ENCODE data around the gene SMG1.
A peak's percentile ranks its signal among the peaks of the same experiment; 100 is the strongest.
"Not testable (repeated sequence)": the region's sequence is repeated elsewhere in the genome, so short reads cannot be mapped to it uniquely, and the experiment has no call there.

SMG1 gene

DNA sequence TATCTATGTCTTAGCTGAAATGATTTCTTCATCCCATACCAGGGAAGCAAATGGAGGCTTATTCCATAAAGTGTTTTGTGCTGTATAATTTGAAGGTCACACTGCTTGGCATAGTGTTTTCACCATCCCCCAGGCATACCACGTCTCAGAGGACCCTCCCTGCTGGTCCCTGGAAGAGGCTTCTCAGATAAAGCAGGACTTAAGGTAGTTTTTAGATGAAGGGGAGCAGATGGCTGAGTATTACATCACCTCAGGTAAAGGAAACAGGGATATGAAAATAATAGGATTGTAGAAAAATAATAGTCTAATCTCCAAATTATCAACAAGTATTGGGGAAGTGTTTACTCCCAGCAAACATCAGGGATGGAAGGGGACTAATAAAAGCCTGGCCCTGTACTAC lies 7.3 kb upstream of the SMG1 start:
- DNase-seq (ENCODE audit: low read depth in 2 of 2) = no peak

DNA sequence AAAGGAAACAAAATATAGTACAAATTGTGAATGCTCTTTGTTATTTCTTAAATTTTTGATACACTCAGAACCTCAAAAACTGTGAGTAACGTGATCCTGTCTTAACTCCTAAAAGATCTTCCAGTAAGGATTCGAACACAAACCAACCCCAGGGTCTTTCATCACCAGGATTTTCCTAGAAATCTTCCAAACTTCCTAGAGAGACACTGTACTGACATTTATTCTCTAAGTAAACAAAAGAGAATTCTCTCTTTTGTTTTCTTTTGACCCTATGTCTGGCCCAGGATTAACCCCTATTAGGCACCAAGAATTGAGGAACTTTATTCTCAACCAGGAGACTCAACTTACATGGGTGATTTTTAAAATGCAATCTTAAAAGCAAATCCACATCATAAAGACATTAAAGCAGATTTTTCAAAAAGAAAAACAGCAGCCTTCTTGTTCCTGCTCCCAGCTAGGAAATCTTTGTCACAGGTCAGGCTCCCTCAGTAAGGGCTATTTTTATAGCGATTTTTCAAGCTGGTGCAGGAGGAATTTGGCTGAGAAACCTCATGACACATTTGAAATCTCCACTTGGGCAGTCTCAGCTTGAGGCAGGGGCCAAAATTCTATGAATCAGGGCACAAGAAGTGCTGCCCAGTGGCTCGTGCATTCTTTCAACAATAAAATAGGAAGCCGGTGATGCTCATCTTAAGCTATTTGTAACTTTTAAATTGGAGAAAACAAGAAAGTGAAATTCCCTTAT lies 6.2 kb upstream of the SMG1 start:
- no peak for DNase-seq (ENCODE audit: low read depth in 2 of 2)

- no peak for DNase-seq (ENCODE audit: low read depth in 2 of 2)
These were observed 5.5 kb upstream of the SMG1 start for GRCh38 chr16:18931756-18932155.

DNA sequence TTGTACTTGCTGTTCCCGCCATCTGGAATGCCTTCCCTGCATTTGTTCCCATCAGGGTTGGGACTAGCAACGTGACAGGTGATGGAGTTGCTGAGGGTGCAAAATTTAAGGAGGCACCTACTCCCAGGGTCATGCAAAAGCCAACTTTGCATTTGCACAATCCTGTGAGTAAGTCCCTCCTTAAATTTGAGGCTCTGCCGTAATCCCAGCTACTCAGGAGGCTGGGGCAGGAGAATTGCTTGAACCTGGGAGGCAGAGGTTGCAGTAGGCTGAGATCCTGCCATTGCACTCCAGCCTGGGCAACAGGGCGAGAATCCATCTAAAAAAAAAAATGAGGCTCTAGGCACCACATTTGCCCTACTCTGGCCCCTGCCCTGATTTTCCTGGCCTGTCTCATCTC lies 3.9 kb upstream of the SMG1 start:
- DNase-seq (ENCODE audit: low read depth in 2 of 2) = not testable (repeated sequence)

- DNase-seq (ENCODE audit: low read depth in 2 of 2) = not testable (repeated sequence)
These were observed 1.9 kb upstream of the SMG1 start for GRCh38 chr16:18928073-18928472.

DNA sequence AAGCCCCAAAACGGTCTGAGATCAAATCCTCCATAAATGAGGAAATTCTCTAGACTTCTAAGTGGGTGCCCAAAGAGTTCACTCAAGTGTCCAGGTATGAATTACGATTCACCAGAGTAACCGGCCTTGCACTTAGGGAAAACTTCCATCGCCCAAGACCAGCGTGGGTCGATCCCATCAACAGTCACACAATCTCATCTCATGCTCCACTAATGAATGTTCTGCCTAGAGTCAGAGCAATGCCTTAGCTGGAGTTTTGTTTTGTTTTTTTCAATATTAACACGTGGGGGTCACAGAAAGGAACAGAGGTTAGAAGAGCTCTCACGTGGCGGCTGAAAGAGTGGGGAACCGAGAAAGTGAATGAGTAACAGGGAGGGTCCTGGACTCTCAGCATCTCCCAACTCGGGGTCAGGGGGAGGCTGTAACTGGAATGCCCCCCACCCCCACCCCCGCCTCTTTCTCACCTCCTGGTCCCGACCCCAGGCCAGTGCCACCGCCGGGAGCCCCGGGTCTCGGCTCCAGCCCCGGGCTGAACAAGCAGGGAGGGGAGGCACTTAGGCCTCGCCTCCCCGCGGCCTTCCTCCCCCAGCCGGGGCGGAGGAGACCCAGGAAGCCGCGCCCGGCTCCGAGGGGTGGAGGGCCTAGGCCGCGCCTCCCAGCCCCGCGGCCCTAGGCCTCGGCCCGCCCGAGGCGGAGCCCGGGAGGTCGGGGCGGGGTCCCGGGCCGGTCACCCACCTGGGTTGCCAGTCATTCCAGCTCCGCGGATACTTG lies 808 bp downstream of the SMG1 start:
- peak; percentile 12 to 27 for DNase-seq (ENCODE audit: low read depth in 2 of 2)

GRCh38 chr16:18923935-18924334 lies 2.3 kb downstream of the SMG1 start:
- not testable (repeated sequence) for DNase-seq (ENCODE audit: low read depth in 2 of 2)

- not testable (repeated sequence) for DNase-seq (ENCODE audit: low read depth in 2 of 2)
These were observed 3.1 kb downstream of the SMG1 start for GRCh38 chr16:18923124-18923523.

DNA sequence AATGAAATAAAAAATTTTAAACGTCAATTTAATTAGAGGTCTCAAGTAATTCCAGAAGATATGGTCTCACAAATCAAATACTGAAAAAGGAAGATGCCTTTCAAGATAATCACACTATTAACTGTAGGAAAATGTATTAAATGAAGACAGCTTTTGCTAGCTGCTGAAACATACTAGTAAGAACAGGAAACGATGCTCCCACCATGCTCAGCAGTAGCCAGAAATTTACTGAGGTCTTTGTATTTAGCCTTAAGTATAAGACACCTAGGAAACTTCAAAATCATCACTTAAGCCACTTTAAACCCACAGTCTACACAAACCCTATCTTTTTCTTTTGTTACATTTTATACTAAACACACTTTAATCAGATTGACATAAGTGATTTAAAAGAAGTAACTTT lies 16.6 kb downstream of the SMG1 start:
- DNase-seq (ENCODE audit: low read depth in 2 of 2) = not testable (repeated sequence)

DNA sequence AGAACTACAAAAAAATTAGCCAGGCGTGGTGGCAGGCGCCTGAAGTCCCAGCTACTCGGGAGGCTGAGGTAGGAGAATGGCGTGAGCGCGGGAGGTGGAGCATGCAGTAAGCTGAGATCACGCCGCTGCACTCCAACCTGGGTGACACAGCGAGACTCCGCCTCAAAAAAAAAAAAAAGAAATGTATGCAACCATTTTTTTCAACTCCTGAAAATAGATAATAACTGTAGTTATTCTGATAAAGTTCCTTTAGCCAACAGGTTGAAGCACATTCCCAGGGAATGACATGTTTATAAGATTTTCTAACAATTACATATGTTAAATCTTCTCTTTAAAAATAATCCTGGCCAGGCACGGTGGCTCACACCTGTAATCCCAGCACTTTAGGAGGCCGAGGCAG lies 17.5 kb downstream of the SMG1 start:
- DNase-seq (ENCODE audit: low read depth in 2 of 2) = not testable (repeated sequence)

DNA sequence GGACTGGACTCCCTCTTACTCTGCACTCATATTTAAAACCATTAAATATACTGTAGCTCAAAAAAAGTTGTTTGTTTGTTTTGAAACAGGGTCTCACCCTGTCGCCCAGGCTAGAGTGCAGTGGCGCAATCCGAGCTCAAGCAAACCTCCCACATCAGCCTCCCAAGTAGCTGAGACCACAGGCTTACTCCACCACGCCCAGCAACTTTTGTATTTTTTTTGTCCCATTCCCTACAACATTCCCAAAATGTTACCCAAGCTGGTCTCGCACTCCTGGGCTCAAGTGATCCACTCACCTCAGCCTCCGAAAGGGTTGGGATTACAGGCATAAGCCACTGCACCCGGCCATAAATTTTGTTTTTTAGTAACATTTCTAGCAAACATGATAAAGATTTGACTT lies 23.4 kb downstream of the SMG1 start:
- not testable (repeated sequence) for DNase-seq (ENCODE audit: low read depth in 2 of 2)

- not testable (repeated sequence) for DNase-seq (ENCODE audit: low read depth in 2 of 2)
These were observed 24.2 kb downstream of the SMG1 start for GRCh38 chr16:18902044-18902443.

- DNase-seq (ENCODE audit: low read depth in 2 of 2) = not testable (repeated sequence)
These were observed 25.0 kb downstream of the SMG1 start for GRCh38 chr16:18901194-18901593.

DNA sequence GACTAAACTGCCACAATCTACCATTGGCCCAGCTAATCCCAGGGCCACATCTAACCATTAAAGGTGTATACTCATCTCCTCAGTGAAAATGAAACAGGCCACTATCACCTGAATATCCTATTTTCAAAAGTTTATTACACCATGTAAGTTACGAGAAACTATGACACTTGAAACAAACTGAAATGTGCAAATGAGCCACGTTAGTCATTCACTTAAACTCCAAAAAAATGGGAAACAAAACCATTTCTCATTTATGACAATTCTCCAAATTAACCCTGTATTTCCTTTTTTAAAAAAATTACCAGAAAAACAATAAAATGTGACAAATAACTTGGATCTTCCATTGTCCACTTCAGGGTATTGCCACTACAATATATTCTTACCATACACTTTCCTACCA lies 41.8 kb downstream of the SMG1 start:
- DNase-seq (ENCODE audit: low read depth in 2 of 2) = not testable (repeated sequence)

DNA sequence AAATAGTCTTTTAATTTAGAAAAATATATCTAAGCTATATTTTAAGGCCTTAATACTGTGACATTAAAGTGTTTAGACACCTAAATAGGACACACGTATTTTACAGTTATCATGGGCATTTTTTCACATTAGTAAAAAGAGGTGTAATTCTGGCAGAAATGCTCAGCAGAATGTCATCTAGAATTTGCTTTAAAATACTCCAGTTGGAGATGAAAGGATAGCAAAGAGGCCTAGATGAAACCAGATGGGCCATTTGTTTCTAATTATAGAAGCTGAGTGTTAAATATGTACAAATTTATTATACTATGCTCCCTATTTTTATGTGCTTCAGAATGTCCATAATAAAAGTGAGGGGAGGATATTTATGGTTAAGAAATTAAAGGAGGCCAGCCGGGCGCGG lies 48.5 kb downstream of the SMG1 start:
- not testable (repeated sequence) for DNase-seq (ENCODE audit: low read depth in 2 of 2)

- not testable (repeated sequence) for DNase-seq (ENCODE audit: low read depth in 2 of 2)
These were observed 48.9 kb downstream of the SMG1 start for GRCh38 chr16:18877259-18877658.

- DNase-seq (ENCODE audit: low read depth in 2 of 2) = not testable (repeated sequence)
These were observed 49.9 kb downstream of the SMG1 start for GRCh38 chr16:18876301-18876700.

GRCh38 chr16:18869043-18869771 lies 57.0 kb downstream of the SMG1 start:
- DNase-seq (ENCODE audit: low read depth in 2 of 2) = not testable (repeated sequence)

- not testable (repeated sequence) for DNase-seq (ENCODE audit: low read depth in 2 of 2)
These were observed 59.9 kb downstream of the SMG1 start for GRCh38 chr16:18866277-18866823.

DNA sequence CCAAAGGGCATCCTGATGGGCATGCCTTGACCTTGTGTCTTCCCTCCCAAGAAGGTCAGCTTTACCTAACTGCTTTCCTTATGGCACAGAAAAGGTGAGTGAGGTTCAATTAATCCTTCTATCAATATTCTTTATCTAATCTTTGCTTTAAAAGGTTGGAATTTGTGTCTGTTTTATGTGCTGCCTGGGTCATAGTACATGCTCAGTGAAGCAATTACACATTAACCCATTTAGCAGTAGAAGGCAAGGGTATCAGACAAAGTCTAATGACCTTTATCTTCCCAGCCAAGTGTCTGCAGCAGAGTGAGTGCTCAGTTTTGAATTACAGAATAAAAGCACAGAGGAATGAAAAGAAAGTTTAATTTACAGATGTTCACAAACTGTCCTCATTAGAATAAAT lies 63.3 kb downstream of the SMG1 start:
- DNase-seq (ENCODE audit: low read depth in 2 of 2) = not testable (repeated sequence)

GRCh38 chr16:18855196-18855595 lies 71.0 kb downstream of the SMG1 start:
- DNase-seq (ENCODE audit: low read depth in 2 of 2) = no peak

DNA sequence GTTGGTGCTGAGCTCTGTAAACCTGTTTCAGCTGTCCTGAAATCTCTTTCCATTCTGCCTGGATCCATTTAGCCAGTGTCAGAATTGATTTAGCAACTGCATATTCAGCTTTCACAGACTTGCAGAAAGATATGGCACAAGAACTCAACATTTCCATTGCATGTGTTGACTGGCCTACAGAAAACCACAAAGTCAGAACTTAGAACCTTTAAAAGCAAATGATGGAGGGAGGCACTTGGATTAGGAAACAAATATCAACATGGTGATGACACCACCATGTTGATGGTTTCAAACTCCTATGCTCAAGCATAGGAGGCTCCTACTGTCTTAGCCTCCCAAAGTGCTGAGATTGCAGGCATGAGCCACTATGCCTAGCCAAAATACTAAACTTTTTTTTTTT lies 72.5 kb downstream of the SMG1 start:
- DNase-seq (ENCODE audit: low read depth in 2 of 2) = no peak

Measured in stimulated activated CD4-positive, alpha-beta T cell treated with anti-CD3 and anti-CD28 coated beads, Interleukin-1b, Interleukin-23, amount 100 ng/mL, for 1 hour (primary cell).